GM23248 (cell line): ENCODE measurements around the gene R3HDM2. TPM values are rescaled to one million over a fixed set of nuclear protein-coding genes. Genes with fewer than 3 reads are reported as not detected.

Source experiments
- DNase-seq: peaks from one replicate; pipeline ENCODE4 v3.0.0-alpha.2; 2015
- H2AFZ ChIP-seq: fragments of 200-600 bp; sonication (generic); 2 replicates; pipeline ENCODE4 v1.6.1; 2016; ENCODE audit warnings: antibody characterized with exemption
- H3F3A ChIP-seq: fragments of 200-600 bp; sonication (generic); 2 replicates; pipeline ENCODE4 v1.6.1; 2016; ENCODE audit warnings: mild to moderate bottlenecking, antibody characterized with exemption, mixed run types; ENCODE audit not compliant: insufficient read depth
- H3K27ac ChIP-seq: fragments of 200-600 bp; sonication (generic); 2 replicates; pipeline ENCODE4 v1.5.1; 2016; ENCODE audit warnings: mild to moderate bottlenecking
- H3K27me3 ChIP-seq: fragments of 200-600 bp; sonication (generic); replicated peaks from 2 replicates; pipeline ENCODE4 v1.6.1; 2016; ENCODE audit warnings: mild to moderate bottlenecking; ENCODE audit not compliant: insufficient read depth
- H3K36me3 ChIP-seq: fragments of 200-600 bp; sonication (generic); 2 replicates; pipeline ENCODE4 v1.6.1; 2016; ENCODE audit warnings: low read depth, mild to moderate bottlenecking
- H3K4me1 ChIP-seq: fragments of 200-600 bp; sonication (generic); 2 replicates; pipeline ENCODE4 v1.6.1; 2016; ENCODE audit warnings: mild to moderate bottlenecking; ENCODE audit not compliant: insufficient read depth
- H3K4me2 ChIP-seq: fragments of 200-600 bp; sonication (generic); one replicate; pipeline ENCODE4 v1.6.1; 2016; ENCODE audit warnings: mild to moderate bottlenecking; ENCODE audit not compliant: unreplicated experiment
- H3K4me3 ChIP-seq: fragments of 200-600 bp; sonication (generic); 2 replicates; pipeline ENCODE4 v1.5.1; 2016; ENCODE audit warnings: mild to moderate bottlenecking
- H3K79me2 ChIP-seq: fragments of 200-600 bp; sonication (generic); 2 replicates; pipeline ENCODE4 v1.6.1; 2016; ENCODE audit warnings: mild to moderate bottlenecking; ENCODE audit not compliant: insufficient read depth
- H3K9ac ChIP-seq: fragments of 200-600 bp; sonication (generic); 2 replicates; pipeline ENCODE4 v1.6.1; 2016; ENCODE audit warnings: mild to moderate bottlenecking
- H3K9me2 ChIP-seq: fragments of 200-600 bp; sonication (generic); 2 replicates; pipeline ENCODE4 v1.6.1; 2016; ENCODE audit warnings: mixed run types, mild to moderate bottlenecking, moderate library complexity; ENCODE audit not compliant: insufficient read depth
- H3K9me3 ChIP-seq: fragments of 200-600 bp; sonication (generic); one replicate; pipeline ENCODE4 v1.6.1; 2017; ENCODE audit warnings: low read depth
- H4K20me1 ChIP-seq: fragments of 200-600 bp; sonication (generic); 2 replicates; pipeline ENCODE4 v1.6.0; 2016; ENCODE audit not compliant: insufficient read depth
- EZH2 ChIP-seq: fragments of 200-600 bp; sonication (generic); IDR thresholded peaks from 2 replicates; pipeline ENCODE4 v1.6.1; 2018; ENCODE audit warnings: antibody characterized with exemption, mild to moderate bottlenecking; ENCODE audit not compliant: insufficient read depth, poor library complexity, severe bottlenecking
- EZH2phosphoT487 ChIP-seq: fragments of 200-600 bp; sonication (generic); IDR thresholded peaks from 2 replicates; pipeline ENCODE4 v1.6.1; 2018; ENCODE audit warnings: antibody characterized with exemption, moderate library complexity, mild to moderate bottlenecking, low read depth; ENCODE audit not compliant: insufficient read depth
- WGBS, 2 experiments: methylation state at CpG; one replicate each; pipeline ENCODE4 v1.1.6; 2015 to 2017; ENCODE audit warnings: low lambda C conversion rate in 2 of 2, low coverage in 1 of 2; ENCODE audit errors: missing lambda C conversion rate in 2 of 2; 5-methylcytosine and 5-hydroxymethylcytosine counted together
- in situ Hi-C: fragments of 300-500 bp; cut with MboI; formaldehyde crosslinking; loops from 2 replicates; pipeline ENCODE4 v1.15.0; 2020
- polyA plus RNA-seq: library from polyadenylated mRNA; unstranded; fragments of >200 nt; fragmentation: Nextera tagmentation; extraction: Ambion mirVana; gene quantifications from 2 replicates; pipeline ENCODE4 v1.2.1, GENCODE V29; 2016
- total RNA-seq: library from RNA; depleted of rRNA; stranded (reverse); fragments of >200 nt; shearing (Covaris generic); gene quantifications from 2 replicates; pipeline ENCODE4 v1.2.3, GENCODE V29; 2014

The R3HDM2 gene
- total and polyA plus RNA-seq, 2 experiments from 2014 or later = 16.9 to 17.0 TPM

GRCh38 chr12:57470970-57471656 is 40.3 kb upstream of the R3HDM2 start:
- DNase-seq = no peak
- Histone ChIP-seq H3K4me2 (no peak overlapping the region), H3K9ac (no peak overlapping the region), H3K9me3 (no peaks in the 10 kb centered on the region), H3K79me2 (no peaks in the 10 kb centered on the region), H3K27me3 (peaks cover 39% of the 10 kb centered on the region), H4K20me1 (no peaks in the 10 kb centered on the region), H3F3A (no peaks in the 10 kb centered on the region), H3K27ac (no peak overlapping the region), H3K4me3 (no peak overlapping the region), H2AFZ (no peak overlapping the region), H3K9me2 (no peaks in the 10 kb centered on the region), H3K4me1 (no peaks in the 10 kb centered on the region), H3K36me3 (no peaks in the 10 kb centered on the region)
- TF ChIP-seq EZH2 = no peak
- TF ChIP-seq EZH2phosphoT487 = no peak
- 52 to 63% methylated on average over 4 of the region's 4 CpGs for WGBS, 2 experiments
- in situ Hi-C loops = no loop called here

- TF ChIP-seq EZH2 (no peak), EZH2phosphoT487 (no peak)
- in situ Hi-C loops = no loop called here
- no peak overlapping the region for H3K27ac ChIP-seq
- no peaks in the 10 kb centered on the region for H3K79me2 ChIP-seq
- no peaks in the 10 kb centered on the region for H3F3A ChIP-seq
- 88 to 93% methylated on average over 13 to 14 of the region's 14 CpGs for WGBS, 2 experiments
- no peaks in the 10 kb centered on the region for H4K20me1 ChIP-seq
- H2AFZ ChIP-seq = no peak overlapping the region
- no peak overlapping the region for H3K4me3 ChIP-seq
- peaks cover 32% of the 10 kb centered on the region for H3K27me3 ChIP-seq
- H3K4me1 ChIP-seq = no peaks in the 10 kb centered on the region
- H3K9ac ChIP-seq = no peak overlapping the region
- DNase-seq = no peak
- H3K9me2 ChIP-seq = no peaks in the 10 kb centered on the region
- H3K4me2 ChIP-seq = no peak overlapping the region
- no peaks in the 10 kb centered on the region for H3K9me3 ChIP-seq
- no peaks in the 10 kb centered on the region for H3K36me3 ChIP-seq
Measured at GRCh38 chr12:57470286-57470969, 39.6 kb upstream of the R3HDM2 start.

- Histone ChIP-seq H3K4me2 (no peak overlapping the region), H3K9me3 (no peaks in the 10 kb centered on the region), H3K9me2 (no peaks in the 10 kb centered on the region), H3K79me2 (no peaks in the 10 kb centered on the region), H3F3A (no peaks in the 10 kb centered on the region), H3K27me3 (peaks cover 23% of the 10 kb centered on the region), H2AFZ (no peak overlapping the region), H3K4me3 (no peak overlapping the region), H3K36me3 (no peaks in the 10 kb centered on the region), H3K27ac (no peak overlapping the region), H3K4me1 (no peaks in the 10 kb centered on the region), H3K9ac (no peak overlapping the region), H4K20me1 (no peaks in the 10 kb centered on the region)
- WGBS, 2 experiments = 84 to 85% methylated on average over 10 of the region's 10 CpGs
- in situ Hi-C loops = no loop called here
- DNase-seq = no peak
- TF ChIP-seq EZH2phosphoT487 = no peak
- no peak for TF ChIP-seq EZH2
Measured at GRCh38 chr12:57469296-57470164, 38.7 kb upstream of the R3HDM2 start.

GRCh38 chr12:57467915-57468314 is 37.1 kb upstream of the R3HDM2 start:
- Histone ChIP-seq H4K20me1 (no peaks in the 10 kb centered on the region), H3K4me2 (no peak overlapping the region), H3K4me1 (no peaks in the 10 kb centered on the region), H3K4me3 (no peak overlapping the region), H3K9me2 (no peaks in the 10 kb centered on the region), H3K36me3 (no peaks in the 10 kb centered on the region), H3F3A (no peaks in the 10 kb centered on the region), H3K9me3 (no peaks in the 10 kb centered on the region), H2AFZ (no peak overlapping the region), H3K9ac (no peak overlapping the region), H3K27ac (no peak overlapping the region), H3K27me3 (peaks cover 7% of the 10 kb centered on the region), H3K79me2 (no peaks in the 10 kb centered on the region)
- no peak for TF ChIP-seq EZH2
- TF ChIP-seq EZH2phosphoT487 = no peak
- DNase-seq = no peak
- 82 to 86% methylated on average over 10 to 11 of the region's 11 CpGs for WGBS, 2 experiments
- in situ Hi-C loops = no loop called here
